SK-N-SH (cell line): Measurements from ENCODE around the gene PIGN. TPM values are rescaled to one million over a fixed set of nuclear protein-coding genes. Genes with fewer than 3 reads are reported as not detected.

Source experiments
- CTCF ChIA-PET: fragments of 300-600, 350-600 bp; formaldehyde crosslinking; extraction: SDS; loops from one replicate; lab custom pipeline; 2021; lab: Yijun Ruan, JAX
- POLR2A ChIA-PET: fragments of 350-600 bp; sonication (Branson Sonifier 250); formaldehyde crosslinking; extraction: SDS; loops from one replicate; lab custom pipeline; 2020; ENCODE audit warnings: antibody characterized with exemption, inconsistent platforms; lab: Yijun Ruan, JAX
- DNase-seq: peaks from one replicate; pipeline ENCODE4 v3.0.0; 2012
- H2AFZ ChIP-seq: fragments of 200-600 bp; sonication (generic); 2 replicates; pipeline ENCODE4 v1.8.1; 2016; ENCODE audit warnings: antibody characterized with exemption, mild to moderate bottlenecking, low read depth
- H3F3A ChIP-seq: fragments of 200-600 bp; sonication (generic); replicated peaks from 2 replicates; pipeline ENCODE3; 2016; ENCODE audit warnings: antibody characterized with exemption, mild to moderate bottlenecking; ENCODE audit not compliant: insufficient read depth
- H3K27ac ChIP-seq, 2 experiments: fragments of 200-500 bp in 1 of 2; fragments of 200-600 bp in 1 of 2; sonication (Bioruptor generic) in 1 of 2; sonication (generic), shearing (Covaris generic) in 1 of 2; 2 replicates each; pipeline versions ENCODE4 v1.5.1 to v1.6.1; 2014 to 2016; ENCODE audit warnings: low read depth in 2 of 2, inconsistent platforms in 1 of 2, low read length in 1 of 2, mild to moderate bottlenecking in 1 of 2, mixed read lengths in 1 of 2
- H3K27me3 ChIP-seq: fragments of 200-600 bp; sonication (generic), shearing (Covaris generic); 2 replicates; pipeline ENCODE4 v1.6.1; 2016; ENCODE audit warnings: mixed run types; ENCODE audit not compliant: insufficient read depth
- H3K36me3 ChIP-seq, 2 experiments: fragments of 200-500 bp in 1 of 2; fragments of 200-600 bp in 1 of 2; sonication (Bioruptor generic) in 1 of 2; sonication (generic) in 1 of 2; replicated peaks in 1 of 2; 2 replicates each; pipeline versions ENCODE3 to v1.5.1; 2014 to 2016; ENCODE audit warnings: low read length in 1 of 2, mild to moderate bottlenecking in 1 of 2; ENCODE audit not compliant: insufficient read depth in 2 of 2, control insufficient read depth in 1 of 2
- H3K4me1 ChIP-seq, 2 experiments: fragments of 200-500 bp in 1 of 2; fragments of 200-600 bp in 1 of 2; sonication (Bioruptor generic) in 1 of 2; sonication (generic), shearing (Covaris generic) in 1 of 2; 2 replicates each; pipeline versions ENCODE4 v1.5.1 to v1.6.1; 2014 to 2016; ENCODE audit warnings: low read depth in 1 of 2, low read length in 1 of 2, mixed run types in 1 of 2; ENCODE audit not compliant: insufficient read depth in 2 of 2, control insufficient read depth in 1 of 2
- H3K4me2 ChIP-seq: fragments of 200-600 bp; sonication (generic), shearing (Covaris generic); 2 replicates; pipeline ENCODE4 v1.6.1; 2017; ENCODE audit warnings: mixed run types
- H3K4me3 ChIP-seq, 2 experiments: fragments of 200-500 bp in 1 of 2; fragments of 200-600 bp in 1 of 2; sonication (Bioruptor generic) in 1 of 2; sonication (generic), shearing (Covaris generic) in 1 of 2; 2 replicates each; pipeline versions ENCODE4 v1.5.1 to v1.8.1; 2014 to 2016; ENCODE audit warnings: low read depth in 2 of 2, inconsistent platforms in 1 of 2, low read length in 1 of 2, mild to moderate bottlenecking in 1 of 2, mixed read lengths in 1 of 2, moderate library complexity in 1 of 2
- H3K79me2 ChIP-seq: fragments of 200-600 bp; sonication (generic); 2 replicates; pipeline ENCODE4 v1.8.1; 2017; ENCODE audit warnings: mild to moderate bottlenecking; ENCODE audit not compliant: insufficient read depth
- H3K9ac ChIP-seq: fragments of 200-600 bp; sonication (generic); 2 replicates; pipeline ENCODE4 v1.6.1; 2017; ENCODE audit warnings: mixed run types
- H3K9me2 ChIP-seq: fragments of 200-600 bp; sonication (generic); 2 replicates; pipeline ENCODE4 v1.6.1; 2017; ENCODE audit warnings: mixed run types
- H3K9me3 ChIP-seq: fragments of 200-600 bp; sonication (generic); 2 replicates; pipeline ENCODE4 v1.6.1; 2017; ENCODE audit warnings: mixed run types, mild to moderate bottlenecking, moderate library complexity
- H4K20me1 ChIP-seq: fragments of 200-600 bp; sonication (generic); 2 replicates; pipeline ENCODE4 v1.6.1; 2017; ENCODE audit warnings: mild to moderate bottlenecking, mixed run types; ENCODE audit not compliant: insufficient read depth
- ELF1 ChIP-seq: IDR thresholded peaks from 2 replicates; pipeline ENCODE4 v1.4.0; 2012
- FOXJ3 ChIP-seq: sonication (generic); formaldehyde crosslinking; IDR thresholded peaks from 2 replicates; pipeline ENCODE4 v1.5.1; 2020; ENCODE audit warnings: mild to moderate bottlenecking, missing genetic modification reagents
- FOXM1 ChIP-seq: IDR thresholded peaks from 2 replicates; pipeline ENCODE4 v1.4.0; 2012; ENCODE audit warnings: low read depth, mild to moderate bottlenecking
- MAX ChIP-seq: IDR thresholded peaks from 2 replicates; pipeline ENCODE4 v1.4.0; 2012; ENCODE audit warnings: low read depth
- MXI1 ChIP-seq: IDR thresholded peaks from 2 replicates; pipeline ENCODE4 v1.6.1; 2012; ENCODE audit warnings: mild to moderate bottlenecking, low read depth, low read length, improper control_type of control experiment
- NFIC ChIP-seq: IDR thresholded peaks from 2 replicates; pipeline ENCODE4 v1.4.0; 2012; ENCODE audit warnings: borderline replicate concordance
- RCOR1 ChIP-seq: fragments of 150-350 bp; IDR thresholded peaks from 2 replicates; pipeline ENCODE4 v1.6.1; 2017; ENCODE audit warnings: antibody characterized with exemption, low read length
- RXRA ChIP-seq: IDR thresholded peaks from 2 replicates; pipeline ENCODE4 v1.4.0; 2012; ENCODE audit warnings: low read depth, mild to moderate bottlenecking, borderline replicate concordance
- SIN3A ChIP-seq: IDR thresholded peaks from 2 replicates; pipeline ENCODE4 v1.6.1; 2012; ENCODE audit warnings: low read depth, mild to moderate bottlenecking, low read length, moderate library complexity, borderline replicate concordance
- SMC3 ChIP-seq: IDR thresholded peaks from 2 replicates; pipeline ENCODE4 v1.6.1; 2012; ENCODE audit warnings: low read depth, low read length, improper control_type of control experiment
- TAF1 ChIP-seq: IDR thresholded peaks from 2 replicates; pipeline ENCODE4 v1.6.1; 2012; ENCODE audit warnings: low read depth, mild to moderate bottlenecking, low read length, moderate library complexity, borderline replicate concordance
- TCF12 ChIP-seq: IDR thresholded peaks from 2 replicates; pipeline ENCODE4 v1.4.0; 2012
- WGBS: methylation state at CpG from one replicate; pipeline ENCODE4 v1.1.6; 2017; ENCODE audit warnings: low lambda C conversion rate; 5-methylcytosine and 5-hydroxymethylcytosine counted together
- polyA plus RNA-seq, 3 experiments: library from polyadenylated mRNA; depleted of rRNA; stranded (reverse); fragments of >200 nt; gene quantifications; 2 replicates each; pipeline ENCODE4 v1.2.3, GENCODE V29; 2012
- TF ChIP-seq, protein P1 (sequence below): IDR thresholded peaks from 2 replicates; pipeline ENCODE4 v1.4.0; 2012; ENCODE audit warnings: low read depth, borderline replicate concordance
- TF ChIP-seq, protein P2 (sequence below): IDR thresholded peaks from 2 replicates; pipeline ENCODE4 v1.6.1; 2012; ENCODE audit warnings: mild to moderate bottlenecking, low read depth, low read length, moderate library complexity
- TF ChIP-seq, protein P3 (sequence below): fragments of 150-350 bp; IDR thresholded peaks from 2 replicates; pipeline ENCODE4 v1.6.1; 2016; ENCODE audit warnings: mild to moderate bottlenecking, low read depth, low read length
- TF ChIP-seq, protein P4 (sequence below): fragments of 150-350 bp; IDR thresholded peaks from 2 replicates; pipeline ENCODE4 v1.6.1; 2017; ENCODE audit warnings: antibody characterized with exemption, low read length, low read depth, borderline replicate concordance

Gene PIGN
- polyA plus RNA-seq, 1 of the 3 experiments (the other 2 are of a cell fraction): 6.1 TPM

DNA sequence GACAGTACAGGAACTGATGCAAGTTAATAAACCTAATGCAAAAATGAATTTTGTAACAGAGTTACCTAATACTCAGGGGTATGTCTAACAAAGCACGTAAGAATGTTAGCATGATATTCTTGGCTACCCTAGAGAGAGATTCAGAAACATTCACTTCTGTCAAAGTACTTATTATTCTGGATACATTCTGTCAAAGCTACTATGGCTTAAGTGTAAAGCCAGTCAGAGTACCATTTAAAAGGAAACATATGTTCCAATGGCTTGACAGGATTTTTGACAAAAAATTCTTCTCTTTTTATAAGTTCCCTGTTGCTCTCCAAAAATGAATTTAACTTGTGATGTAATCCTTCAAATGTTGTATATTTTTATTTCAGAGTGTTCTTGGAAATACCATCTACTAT is 85.5 kb downstream of the PIGN start:
- peaks cover 21 to 43% of the 10 kb centered on the region in 2 experiments for H3K36me3 ChIP-seq
- POLR2A ChIA-PET: no interaction called here
- no peak overlapping the region for H3K4me2 ChIP-seq
- H3K4me1 ChIP-seq: peaks cover 0 to 7% of the 10 kb centered on the region in 2 experiments; a peak in 2 of 4 replicates
- H3K27me3 ChIP-seq: no peaks in the 10 kb centered on the region
- no peaks in the 10 kb centered on the region for H3K9me2 ChIP-seq
- no peaks in the 10 kb centered on the region for H4K20me1 ChIP-seq
- CTCF ChIA-PET: interaction anchor here (1.2 kb wide), 1 partner anchor 13 kb away, joined by 4 read pairs; no protein-coding TSS in a partner anchor
- H3F3A ChIP-seq: peaks cover 6% of the 10 kb centered on the region
- H3K4me3 ChIP-seq: no peak overlapping the region
- H3K79me2 ChIP-seq: no peaks in the 10 kb centered on the region
- no peak overlapping the region for H3K27ac ChIP-seq
- DNase-seq: no peak
- WGBS: 97% methylated on average over 1 of the region's 1 CpG
- no peak overlapping the region for H3K9ac ChIP-seq
- peaks cover 7% of the 10 kb centered on the region; the same call in 1 of the 2 replicates for H3K9me3 ChIP-seq
- no peak overlapping the region for H2AFZ ChIP-seq
- TF ChIP-seq ELF1: no peak
- no peak for TF ChIP-seq RXRA
- TF ChIP-seq SMC3: no peak
- no peak for TF ChIP-seq MXI1
- no peak for TF ChIP-seq FOXJ3 (CRISPR knock-in tag)
- TF ChIP-seq, protein P1, sequence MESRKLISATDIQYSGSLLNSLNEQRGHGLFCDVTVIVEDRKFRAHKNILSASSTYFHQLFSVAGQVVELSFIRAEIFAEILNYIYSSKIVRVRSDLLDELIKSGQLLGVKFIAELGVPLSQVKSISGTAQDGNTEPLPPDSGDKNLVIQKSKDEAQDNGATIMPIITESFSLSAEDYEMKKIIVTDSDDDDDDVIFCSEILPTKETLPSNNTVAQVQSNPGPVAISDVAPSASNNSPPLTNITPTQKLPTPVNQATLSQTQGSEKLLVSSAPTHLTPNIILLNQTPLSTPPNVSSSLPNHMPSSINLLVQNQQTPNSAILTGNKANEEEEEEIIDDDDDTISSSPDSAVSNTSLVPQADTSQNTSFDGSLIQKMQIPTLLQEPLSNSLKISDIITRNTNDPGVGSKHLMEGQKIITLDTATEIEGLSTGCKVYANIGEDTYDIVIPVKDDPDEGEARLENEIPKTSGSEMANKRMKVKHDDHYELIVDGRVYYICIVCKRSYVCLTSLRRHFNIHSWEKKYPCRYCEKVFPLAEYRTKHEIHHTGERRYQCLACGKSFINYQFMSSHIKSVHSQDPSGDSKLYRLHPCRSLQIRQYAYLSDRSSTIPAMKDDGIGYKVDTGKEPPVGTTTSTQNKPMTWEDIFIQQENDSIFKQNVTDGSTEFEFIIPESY: no peak
- TF ChIP-seq SIN3A: no peak
- no peak for TF ChIP-seq TCF12
- TF ChIP-seq, protein P2, sequence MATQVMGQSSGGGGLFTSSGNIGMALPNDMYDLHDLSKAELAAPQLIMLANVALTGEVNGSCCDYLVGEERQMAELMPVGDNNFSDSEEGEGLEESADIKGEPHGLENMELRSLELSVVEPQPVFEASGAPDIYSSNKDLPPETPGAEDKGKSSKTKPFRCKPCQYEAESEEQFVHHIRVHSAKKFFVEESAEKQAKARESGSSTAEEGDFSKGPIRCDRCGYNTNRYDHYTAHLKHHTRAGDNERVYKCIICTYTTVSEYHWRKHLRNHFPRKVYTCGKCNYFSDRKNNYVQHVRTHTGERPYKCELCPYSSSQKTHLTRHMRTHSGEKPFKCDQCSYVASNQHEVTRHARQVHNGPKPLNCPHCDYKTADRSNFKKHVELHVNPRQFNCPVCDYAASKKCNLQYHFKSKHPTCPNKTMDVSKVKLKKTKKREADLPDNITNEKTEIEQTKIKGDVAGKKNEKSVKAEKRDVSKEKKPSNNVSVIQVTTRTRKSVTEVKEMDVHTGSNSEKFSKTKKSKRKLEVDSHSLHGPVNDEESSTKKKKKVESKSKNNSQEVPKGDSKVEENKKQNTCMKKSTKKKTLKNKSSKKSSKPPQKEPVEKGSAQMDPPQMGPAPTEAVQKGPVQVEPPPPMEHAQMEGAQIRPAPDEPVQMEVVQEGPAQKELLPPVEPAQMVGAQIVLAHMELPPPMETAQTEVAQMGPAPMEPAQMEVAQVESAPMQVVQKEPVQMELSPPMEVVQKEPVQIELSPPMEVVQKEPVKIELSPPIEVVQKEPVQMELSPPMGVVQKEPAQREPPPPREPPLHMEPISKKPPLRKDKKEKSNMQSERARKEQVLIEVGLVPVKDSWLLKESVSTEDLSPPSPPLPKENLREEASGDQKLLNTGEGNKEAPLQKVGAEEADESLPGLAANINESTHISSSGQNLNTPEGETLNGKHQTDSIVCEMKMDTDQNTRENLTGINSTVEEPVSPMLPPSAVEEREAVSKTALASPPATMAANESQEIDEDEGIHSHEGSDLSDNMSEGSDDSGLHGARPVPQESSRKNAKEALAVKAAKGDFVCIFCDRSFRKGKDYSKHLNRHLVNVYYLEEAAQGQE: no peak
- no peak for TF ChIP-seq NFIC

GRCh38 chr18:62098960-62099359 is 87.9 kb downstream of the PIGN start:
- H4K20me1 ChIP-seq: no peaks in the 10 kb centered on the region
- DNase-seq: no peak
- peaks cover 21 to 36% of the 10 kb centered on the region in 2 experiments for H3K36me3 ChIP-seq
- H3K4me1 ChIP-seq: no peaks in the 10 kb centered on the region; a peak in 2 of 4 replicates
- H3K9me2 ChIP-seq: no peaks in the 10 kb centered on the region
- H3K27me3 ChIP-seq: no peaks in the 10 kb centered on the region
- CTCF ChIA-PET: interaction anchor here (0.6 to 1.4 kb wide), 3 partner anchors 326 to 1412 kb away, joined by 3 read pairs; no protein-coding TSS in a partner anchor
- H3K27ac ChIP-seq: no peak overlapping the region
- TF ChIP-seq SMC3 (no peak), TAF1 (no peak), NFIC (no peak), MAX (no peak), RCOR1 (no peak), FOXM1 (no peak)
- TF ChIP-seq, protein P3, sequence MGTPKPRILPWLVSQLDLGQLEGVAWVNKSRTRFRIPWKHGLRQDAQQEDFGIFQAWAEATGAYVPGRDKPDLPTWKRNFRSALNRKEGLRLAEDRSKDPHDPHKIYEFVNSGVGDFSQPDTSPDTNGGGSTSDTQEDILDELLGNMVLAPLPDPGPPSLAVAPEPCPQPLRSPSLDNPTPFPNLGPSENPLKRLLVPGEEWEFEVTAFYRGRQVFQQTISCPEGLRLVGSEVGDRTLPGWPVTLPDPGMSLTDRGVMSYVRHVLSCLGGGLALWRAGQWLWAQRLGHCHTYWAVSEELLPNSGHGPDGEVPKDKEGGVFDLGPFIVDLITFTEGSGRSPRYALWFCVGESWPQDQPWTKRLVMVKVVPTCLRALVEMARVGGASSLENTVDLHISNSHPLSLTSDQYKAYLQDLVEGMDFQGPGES: no peak
- TF ChIP-seq, protein P4, sequence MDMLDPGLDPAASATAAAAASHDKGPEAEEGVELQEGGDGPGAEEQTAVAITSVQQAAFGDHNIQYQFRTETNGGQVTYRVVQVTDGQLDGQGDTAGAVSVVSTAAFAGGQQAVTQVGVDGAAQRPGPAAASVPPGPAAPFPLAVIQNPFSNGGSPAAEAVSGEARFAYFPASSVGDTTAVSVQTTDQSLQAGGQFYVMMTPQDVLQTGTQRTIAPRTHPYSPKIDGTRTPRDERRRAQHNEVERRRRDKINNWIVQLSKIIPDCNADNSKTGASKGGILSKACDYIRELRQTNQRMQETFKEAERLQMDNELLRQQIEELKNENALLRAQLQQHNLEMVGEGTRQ: no peak
- H2AFZ ChIP-seq: no peak overlapping the region
- H3K9ac ChIP-seq: no peak overlapping the region
- 89% methylated on average over 4 of the region's 4 CpGs for WGBS
- H3K4me3 ChIP-seq: no peak overlapping the region
- no peaks in the 10 kb centered on the region for H3K79me2 ChIP-seq
- H3F3A ChIP-seq: no peaks in the 10 kb centered on the region
- POLR2A ChIA-PET: no interaction called here
- H3K4me2 ChIP-seq: no peak overlapping the region
- H3K9me3 ChIP-seq: peaks cover 7% of the 10 kb centered on the region; the same call in 1 of the 2 replicates
